GDM1 (cell line): ENCODE data around the gene CPXM2.

Experiments used
- DNase-seq: peaks from one replicate; lab custom pipeline; 2025; lab: John Stamatoyannopoulos, UW

CPXM2 gene

GRCh38 chr10:123772645-123773508 is 118.7 kb downstream of the CPXM2 start:
- DNase-seq, result no peak

GRCh38 chr10:123771877-123772644 is 119.5 kb downstream of the CPXM2 start:
- DNase-seq, result no peak

- no peak for DNase-seq
Measured at GRCh38 chr10:123769647-123770046, 122.0 kb downstream of the CPXM2 start.

GRCh38 chr10:123766761-123767160 is 124.8 kb downstream of the CPXM2 start:
- DNase-seq, result no peak

- DNase-seq, result no peak
Measured at GRCh38 chr10:123766012-123766411, 125.6 kb downstream of the CPXM2 start.

DNA sequence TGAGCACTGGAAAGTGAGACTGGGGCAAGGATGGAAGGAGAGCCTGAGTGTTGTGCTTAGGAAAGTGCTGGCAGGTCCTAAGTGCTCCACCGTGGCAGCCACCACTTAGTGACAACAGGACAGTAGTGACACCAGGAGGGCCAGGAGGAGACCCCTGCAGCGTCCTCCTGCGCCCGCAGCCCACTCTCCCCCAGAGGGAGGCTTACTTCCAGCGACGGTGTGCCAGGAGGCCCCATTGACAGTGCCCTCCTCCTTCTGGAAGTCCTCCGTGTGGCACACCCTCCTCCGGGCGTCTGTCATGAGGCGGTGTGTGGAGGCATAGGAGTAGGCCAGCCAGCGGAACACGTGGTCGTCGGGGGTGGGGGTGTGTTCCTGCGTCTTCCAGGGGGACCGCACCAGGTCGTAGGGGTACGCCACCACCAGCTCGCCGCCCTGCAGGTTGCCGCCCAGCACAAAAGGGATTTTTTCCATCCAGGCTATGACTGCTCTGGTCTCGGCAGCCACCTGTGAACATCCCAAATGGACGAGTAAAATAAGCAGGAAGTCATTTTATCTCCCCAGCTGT is 129.9 kb downstream of the CPXM2 start:
- DNase-seq, result no peak

DNA sequence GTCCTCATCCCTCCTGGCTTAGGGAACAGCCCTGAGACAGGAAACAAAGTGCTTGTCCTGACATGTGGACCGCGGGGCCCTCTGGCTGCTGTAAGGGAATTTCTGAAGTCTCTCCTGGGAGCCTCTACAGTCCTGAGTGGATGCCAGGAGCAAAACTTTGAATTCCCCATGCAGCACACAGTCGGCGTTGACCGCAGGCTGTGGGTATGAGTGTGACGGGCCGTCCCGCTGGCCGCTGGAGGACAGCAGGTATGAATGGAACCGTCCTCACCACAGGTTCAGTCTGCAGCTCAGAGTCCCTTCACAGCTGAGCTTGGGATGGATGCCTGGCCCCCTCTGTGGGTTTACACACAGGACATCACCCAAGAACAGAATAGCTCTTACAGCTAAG is 130.6 kb downstream of the CPXM2 start:
- DNase-seq, result no peak

DNA sequence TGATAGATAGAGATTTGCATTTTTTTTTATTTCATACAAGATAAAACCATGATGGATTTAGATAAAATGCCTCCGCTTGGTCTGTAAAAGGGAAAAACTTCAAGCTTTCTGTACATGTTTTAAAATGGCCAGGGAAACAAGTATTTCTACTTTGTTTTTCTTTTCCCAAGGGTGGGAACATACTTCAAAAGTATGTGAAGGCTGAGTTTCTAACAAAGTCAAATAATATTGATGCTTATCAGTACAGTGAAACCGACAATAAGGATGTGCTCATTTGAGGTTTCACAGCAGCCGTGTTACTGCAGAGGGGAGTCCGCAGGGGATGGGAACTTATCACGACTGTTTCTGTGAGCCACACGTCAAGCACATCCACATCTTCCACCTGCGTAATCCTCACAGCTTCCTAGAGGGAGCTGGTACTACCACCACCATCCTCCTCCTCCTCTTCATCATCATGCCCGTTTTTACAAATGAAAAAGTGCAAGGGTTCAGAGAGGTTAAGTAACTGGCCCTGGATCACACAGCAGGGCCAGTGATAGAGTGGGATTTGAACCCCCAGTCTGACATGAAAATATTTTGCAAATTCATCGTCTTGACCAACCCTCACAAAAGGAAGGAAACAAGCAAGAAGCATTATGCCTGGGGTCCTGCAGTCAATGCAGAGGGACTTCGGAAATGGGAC is 131.1 kb downstream of the CPXM2 start:
- DNase-seq, result no peak

DNA sequence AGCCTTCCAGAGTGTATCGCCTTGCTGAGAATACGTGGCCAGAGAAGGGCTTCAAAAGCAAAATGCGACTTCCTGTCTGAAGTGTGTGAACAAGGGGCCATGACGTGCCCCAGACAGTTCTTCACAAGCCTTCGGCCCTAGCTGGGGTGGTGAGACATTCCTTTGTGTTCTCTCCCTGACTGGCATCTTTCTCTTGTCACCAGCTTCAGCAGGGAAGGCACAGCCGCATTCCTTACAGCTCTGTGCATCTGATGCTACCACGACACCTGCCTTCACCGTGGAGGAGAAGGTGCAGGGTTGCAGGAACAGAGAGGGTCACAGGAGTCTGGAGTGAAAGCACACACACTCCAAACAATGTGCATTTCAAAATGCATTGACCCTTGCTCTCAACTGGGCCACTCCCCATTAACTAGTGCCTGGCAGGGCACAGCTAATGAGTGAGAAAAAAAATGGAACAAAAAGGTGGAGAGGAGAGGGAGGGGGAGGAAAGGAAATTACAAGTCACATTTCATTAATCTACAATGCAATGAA is 132.0 kb downstream of the CPXM2 start:
- DNase-seq, result no peak

- no peak for DNase-seq
Measured at GRCh38 chr10:123759041-123759440, 132.6 kb downstream of the CPXM2 start.

DNA sequence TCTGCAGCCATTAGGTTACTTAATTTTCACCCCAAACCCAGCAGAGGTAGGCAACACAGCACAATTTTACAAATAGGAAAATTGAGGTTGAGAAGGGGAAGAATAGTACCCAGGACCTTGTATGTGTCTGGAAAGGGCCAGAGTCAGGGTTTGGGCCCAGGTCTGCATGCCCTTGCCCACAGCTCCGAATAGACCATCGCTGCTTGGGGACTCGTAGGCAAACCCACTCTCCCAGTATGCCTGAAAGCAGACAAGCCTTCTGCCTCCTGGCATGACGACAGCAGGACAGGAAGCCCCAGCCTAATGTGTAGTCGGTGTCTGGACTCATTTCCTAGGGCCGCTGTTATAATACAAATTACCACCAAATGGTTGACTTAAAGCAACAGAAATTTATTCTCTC is 133.8 kb downstream of the CPXM2 start:
- no peak for DNase-seq

DNA sequence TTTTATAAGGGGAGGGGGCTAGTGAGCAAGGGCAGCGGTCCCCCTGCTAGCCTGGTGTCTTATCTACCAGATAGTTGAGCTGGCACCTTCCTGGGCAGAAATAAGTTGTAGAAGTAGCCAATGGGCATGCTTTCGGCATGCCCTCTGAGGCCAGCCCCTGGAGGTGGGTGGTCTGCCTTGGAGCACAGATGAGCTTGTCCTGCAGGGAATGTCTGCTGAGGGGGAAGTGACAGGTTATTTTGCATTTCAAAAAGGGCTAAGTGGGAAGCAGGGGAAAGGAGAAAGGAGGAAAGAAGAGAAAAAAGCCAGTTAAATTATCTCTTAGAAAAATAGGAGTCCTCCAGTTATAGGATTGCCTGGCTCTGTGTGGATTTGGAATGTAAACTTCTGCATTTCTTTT is 136.5 kb downstream of the CPXM2 start:
- no peak for DNase-seq

- DNase-seq, result no peak
Measured at GRCh38 chr10:123754123-123754522, 137.5 kb downstream of the CPXM2 start.

- DNase-seq, result no peak
Measured at GRCh38 chr10:123751342-123752134, 140.1 kb downstream of the CPXM2 start.

GRCh38 chr10:123750901-123751300 is 140.7 kb downstream of the CPXM2 start:
- no peak for DNase-seq

DNA sequence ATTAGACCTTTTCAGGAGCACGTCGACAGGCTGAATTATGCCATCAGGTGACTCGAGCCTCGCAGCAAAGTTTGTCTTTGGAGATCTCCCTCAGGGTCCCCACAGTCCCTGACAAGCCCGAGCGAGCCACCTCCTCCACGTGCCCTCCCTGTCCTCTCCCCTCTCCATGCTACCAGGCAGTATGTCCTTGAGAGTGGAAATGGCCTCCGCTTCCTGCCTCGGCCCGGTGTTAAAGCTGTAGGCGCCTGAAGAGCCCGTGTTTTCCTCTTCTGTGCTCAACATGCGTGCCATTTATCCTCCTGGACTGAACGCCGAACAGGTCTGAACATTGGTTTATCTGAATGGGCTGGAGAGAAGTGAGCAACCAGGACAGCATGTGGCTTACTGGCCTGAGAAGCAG is 142.9 kb downstream of the CPXM2 start:
- no peak for DNase-seq

GRCh38 chr10:123747426-123747825 is 144.2 kb downstream of the CPXM2 start:
- no peak for DNase-seq

DNA sequence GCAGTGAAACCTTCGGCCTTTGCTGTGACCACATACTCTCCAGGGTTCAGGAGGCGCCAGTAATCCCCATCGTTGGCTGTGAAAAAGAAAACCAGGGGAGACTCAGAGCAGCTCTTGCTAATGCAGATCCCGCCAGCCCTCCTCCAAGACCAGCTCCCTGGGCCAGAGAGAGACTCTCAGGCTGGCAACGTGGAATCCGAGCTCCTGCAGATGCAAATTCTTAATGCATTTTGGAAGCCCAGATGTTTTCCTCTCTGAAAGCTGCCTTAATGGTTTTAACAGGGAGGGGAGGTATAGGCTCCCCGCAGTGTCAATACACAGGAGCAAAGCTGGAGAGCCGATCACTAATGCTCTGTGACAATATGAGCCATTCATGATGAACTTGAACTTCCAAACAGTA is 144.7 kb downstream of the CPXM2 start:
- DNase-seq, result no peak

DNA sequence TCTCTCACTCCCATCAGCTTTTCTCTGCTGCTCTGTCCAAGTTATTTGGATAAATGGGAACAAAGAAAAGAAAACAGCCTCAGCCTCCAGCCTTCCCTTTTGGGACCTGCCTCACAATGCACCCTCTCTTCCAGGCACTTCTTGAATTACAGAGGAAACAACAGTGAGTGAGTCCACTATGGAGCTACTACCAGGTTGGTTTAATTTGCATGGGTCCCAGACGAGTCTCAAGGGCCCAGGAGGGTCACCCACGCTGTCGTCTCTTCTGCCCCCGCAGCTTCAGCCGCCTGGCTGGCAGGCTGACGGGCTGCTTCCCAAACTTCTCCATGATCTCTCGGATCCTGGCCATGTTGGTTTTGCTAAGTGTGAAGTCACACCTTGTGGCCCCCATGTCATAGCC is 145.1 kb downstream of the CPXM2 start:
- DNase-seq, result no peak

DNA sequence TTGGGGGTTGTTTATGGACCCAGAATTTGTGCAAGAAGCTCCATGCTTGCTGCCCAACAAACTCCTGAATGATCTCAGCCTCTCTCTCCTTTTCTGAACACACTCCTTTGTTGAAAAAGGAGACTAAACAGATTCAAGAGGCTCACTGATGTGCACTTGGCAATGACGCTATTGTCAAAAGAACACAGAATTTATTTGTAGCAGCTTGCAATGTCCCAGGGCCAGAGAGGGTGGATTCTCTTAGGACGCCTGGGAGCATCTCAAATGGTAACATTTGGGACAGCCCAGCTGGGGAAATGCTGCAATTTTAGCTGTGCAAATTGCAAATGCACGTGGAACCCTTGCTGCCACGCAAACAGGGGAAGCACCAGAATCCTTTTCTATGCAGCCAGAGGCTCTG is 145.5 kb downstream of the CPXM2 start:
- no peak for DNase-seq

DNA sequence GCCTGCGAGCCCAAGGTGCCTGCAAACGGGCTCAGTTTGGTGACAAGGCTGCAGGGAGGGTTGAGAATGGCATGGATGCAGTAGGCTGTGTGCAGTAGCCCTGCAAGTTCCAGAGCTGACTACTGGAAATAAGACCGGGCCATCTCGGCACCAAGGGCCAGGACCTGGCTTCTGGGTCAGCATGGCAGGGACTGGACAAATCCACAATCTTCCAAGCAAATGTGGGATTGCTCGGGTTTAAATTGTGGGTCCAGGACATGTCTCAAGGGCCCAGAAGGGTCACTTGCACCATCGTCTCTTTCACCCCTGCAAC is 147.4 kb downstream of the CPXM2 start:
- DNase-seq, result no peak
